ENCODE measurements around the gene ABTB1.

ABTB1 gene

GRCh38 chr3:127719369-127719768 is 46.6 kb downstream of the ABTB1 start:
- no peak for DNase-seq (ENCODE audit: low read depth in 2 of 2)

- no peak for DNase-seq (ENCODE audit: low read depth in 2 of 2)
Observed at GRCh38 chr3:127720161-127720823, 47.5 kb downstream of the ABTB1 start.

GRCh38 chr3:127720985-127721935 is 48.5 kb downstream of the ABTB1 start:
- no peak for DNase-seq (ENCODE audit: low read depth in 2 of 2)

DNA sequence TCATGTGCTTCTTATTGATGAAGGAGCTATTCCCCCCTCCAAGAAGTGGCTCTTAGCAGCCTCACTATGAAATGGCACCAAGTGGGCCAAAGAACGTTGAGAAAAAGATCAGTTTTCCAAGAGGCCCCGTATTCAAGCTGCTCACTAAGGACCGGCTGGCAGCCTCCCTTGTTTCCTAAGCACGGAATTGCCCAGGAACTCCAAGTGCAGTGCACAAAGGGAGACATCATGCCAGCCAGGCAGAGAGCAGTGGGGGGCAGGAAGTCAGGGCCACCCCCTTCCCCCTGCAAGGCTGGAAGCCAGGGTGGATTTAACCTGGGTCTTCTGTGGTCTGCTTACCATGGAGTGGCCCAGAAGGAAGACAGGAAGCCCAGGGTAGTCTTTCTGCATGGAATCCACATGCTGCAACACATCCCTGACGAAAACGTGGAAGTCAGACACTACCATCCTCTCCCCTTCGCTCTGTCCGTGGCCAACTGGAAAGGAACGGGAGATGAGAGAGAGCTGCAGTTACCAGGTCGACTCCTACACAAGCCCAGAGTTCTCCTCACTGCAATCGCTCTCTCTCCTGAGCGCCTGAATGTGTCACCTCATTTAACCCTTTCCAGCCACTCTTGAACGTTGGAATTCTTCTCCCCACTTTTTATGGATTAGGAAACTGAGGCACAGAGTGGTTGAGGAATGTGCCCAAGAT is 49.5 kb downstream of the ABTB1 start:
- no peak for DNase-seq (ENCODE audit: low read depth in 2 of 2)

GRCh38 chr3:127723011-127723567 is 50.3 kb downstream of the ABTB1 start:
- DNase-seq (ENCODE audit: low read depth in 2 of 2), result no peak

GRCh38 chr3:127726894-127727293 is 54.1 kb downstream of the ABTB1 start:
- no peak for DNase-seq (ENCODE audit: low read depth in 2 of 2)

- DNase-seq (ENCODE audit: low read depth in 2 of 2), result no peak
Observed at GRCh38 chr3:127728417-127729015, 55.8 kb downstream of the ABTB1 start.

DNA sequence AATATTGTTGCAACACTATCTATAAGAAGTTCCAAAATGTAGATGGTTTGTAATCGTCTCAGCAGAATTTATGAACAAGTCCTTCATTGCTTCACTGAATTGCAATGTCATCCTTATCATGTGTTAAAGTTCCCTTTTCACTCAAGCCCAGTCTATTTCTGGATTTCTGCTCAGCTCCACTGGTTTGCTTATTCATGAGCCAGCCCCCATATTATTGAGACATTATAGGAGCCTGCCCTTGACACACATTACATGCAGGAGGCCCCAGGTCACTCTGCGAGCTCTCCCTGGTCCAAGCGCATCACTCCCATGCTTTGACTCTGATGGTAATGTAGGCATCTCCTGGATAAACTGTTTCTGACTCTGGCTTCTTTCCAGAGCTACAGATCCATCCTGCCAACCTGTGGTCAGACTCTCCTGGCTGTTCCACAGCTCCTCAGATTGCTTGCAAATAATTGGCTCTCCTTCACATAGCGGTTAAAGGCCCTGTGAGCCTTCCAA is 56.9 kb downstream of the ABTB1 start:
- no peak for DNase-seq (ENCODE audit: low read depth in 2 of 2)

DNA sequence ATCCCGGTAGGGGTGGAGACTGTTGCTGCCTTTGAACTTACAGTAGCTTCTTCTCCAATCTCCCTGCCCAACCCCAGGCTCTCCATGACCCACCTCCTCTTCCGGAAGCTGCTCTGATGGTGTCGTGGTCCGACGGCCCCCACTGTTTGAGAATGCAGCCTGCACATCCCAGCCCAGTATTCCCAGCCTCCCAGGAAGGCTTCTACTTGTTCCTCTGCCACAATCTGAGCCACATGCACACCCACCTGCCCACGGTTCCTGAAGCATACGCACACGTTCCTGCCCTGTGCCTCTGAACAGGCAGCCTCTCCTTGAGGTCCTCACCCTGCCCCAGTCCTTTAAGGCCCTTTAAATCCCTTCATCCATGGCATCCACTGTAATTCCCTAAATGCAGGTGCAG is 57.4 kb downstream of the ABTB1 start:
- no peak for DNase-seq (ENCODE audit: low read depth in 2 of 2)
